ENCODE measurements around the gene SCGN. TPM values are rescaled to one million over a fixed set of nuclear protein-coding genes. Genes with fewer than 3 reads are reported as not detected.

Gene SCGN
- total RNA-seq, 6 donors from 2014 or later, result 0.24 TPM; not detected in 5

GRCh38 chr6:25704001-25704400 lies 52.0 kb downstream of the SCGN start:
- Histone ChIP-seq H3K4me3 (no peak overlapping the region), H3K4me1 (no peaks in the 10 kb centered on the region), H3K27me3 (no peaks in the 10 kb centered on the region), H3K36me3 (no peaks in the 10 kb centered on the region), H3K9me3 (no peaks in the 10 kb centered on the region), H3K27ac (no peak overlapping the region)
- TF ChIP-seq POLR2A (IDR thresholded peaks at IDR 0.05) (no peak), CTCF (IDR thresholded peaks at IDR 0.05) (no peak)
- ATAC-seq (ENCODE audit: low FRiP score in 2 of 2) (no peak), DNase-seq (no peak)
- WGBS, 2 donors, result 67 to 76% methylated on average over 3 of the region's 3 CpGs

GRCh38 chr6:25706314-25707014 lies 54.4 kb downstream of the SCGN start:
- H3K27ac ChIP-seq, result no peak overlapping the region
- no peaks in the 10 kb centered on the region for H3K9me3 ChIP-seq
- no peak for TF ChIP-seq EP300 (IDR thresholded peaks at IDR 0.05)
- TF ChIP-seq CTCF (IDR thresholded peaks at IDR 0.05), result no peak
- no peak for TF ChIP-seq POLR2A (IDR thresholded peaks at IDR 0.05)
- no peak for ATAC-seq (ENCODE audit: low FRiP score in 2 of 2)
- no peaks in the 10 kb centered on the region for H3K36me3 ChIP-seq
- peak in 1 of 2 donors; percentile 65 for DNase-seq
- no peaks in the 10 kb centered on the region for H3K4me1 ChIP-seq
- H3K4me3 ChIP-seq, result no peak overlapping the region
- no peaks in the 10 kb centered on the region for H3K27me3 ChIP-seq
- WGBS, 2 donors, result 79 to 83% methylated on average over 6 of the region's 6 CpGs

- Histone ChIP-seq H3K9me3 (no peaks in the 10 kb centered on the region), H3K4me1 (no peaks in the 10 kb centered on the region), H3K27me3 (no peaks in the 10 kb centered on the region), H3K4me3 (no peak overlapping the region), H3K27ac (no peak overlapping the region), H3K36me3 (no peaks in the 10 kb centered on the region)
- TF ChIP-seq CTCF (IDR thresholded peaks at IDR 0.05) (no peak), POLR2A (IDR thresholded peaks at IDR 0.05) (no peak), POLR2AphosphoS5 (IDR thresholded peaks at IDR 0.05) (no peak)
- DNase-seq (no peak), ATAC-seq (ENCODE audit: low FRiP score in 2 of 2) (no peak)
- WGBS, 2 donors, result 91 to 96% methylated on average over 10 of the region's 10 CpGs
Measured at GRCh38 chr6:25709761-25710160, 57.7 kb downstream of the SCGN start.

GRCh38 chr6:25710287-25710686 lies 58.3 kb downstream of the SCGN start:
- ATAC-seq (ENCODE audit: low FRiP score in 2 of 2), result no peak
- H3K4me3 ChIP-seq, result no peak overlapping the region
- no peaks in the 10 kb centered on the region for H3K9me3 ChIP-seq
- TF ChIP-seq POLR2A (IDR thresholded peaks at IDR 0.05) (no peak), POLR2AphosphoS5 (IDR thresholded peaks at IDR 0.05) (no peak), CTCF (IDR thresholded peaks at IDR 0.05) (no peak), EP300 (IDR thresholded peaks at IDR 0.05) (no peak)
- WGBS, 2 donors, result 70 to 89% methylated on average over 14 of the region's 14 CpGs
- H3K27ac ChIP-seq, result no peak overlapping the region
- no peaks in the 10 kb centered on the region for H3K27me3 ChIP-seq
- H3K4me1 ChIP-seq, result no peaks in the 10 kb centered on the region
- no peaks in the 10 kb centered on the region for H3K36me3 ChIP-seq
- no peak for DNase-seq

GRCh38 chr6:25713824-25714223 lies 61.8 kb downstream of the SCGN start:
- DNase-seq (no peak), ATAC-seq (ENCODE audit: low FRiP score in 2 of 2) (no peak)
- no peak for TF ChIP-seq POLR2A (IDR thresholded peaks at IDR 0.05)
- no peak for TF ChIP-seq POLR2AphosphoS5 (IDR thresholded peaks at IDR 0.05)
- no peak for TF ChIP-seq EP300 (IDR thresholded peaks at IDR 0.05)
- no peak for TF ChIP-seq CTCF (IDR thresholded peaks at IDR 0.05)
- WGBS, 2 donors, result 67 to 69% methylated on average over 1 of the region's 1 CpG
- H3K27me3 ChIP-seq, result no peaks in the 10 kb centered on the region
- H3K4me1 ChIP-seq, result no peaks in the 10 kb centered on the region
- H3K36me3 ChIP-seq, result no peaks in the 10 kb centered on the region
- H3K4me3 ChIP-seq, result no peak overlapping the region
- H3K27ac ChIP-seq, result no peak overlapping the region
- H3K9me3 ChIP-seq, result no peaks in the 10 kb centered on the region

Data from upper lobe of left lung (tissue), 6 donors.